ENCODE measurements around the gene ID3.
"Not testable (repeated sequence)": the region's sequence is repeated elsewhere in the genome, so short reads cannot be mapped to it uniquely, and the experiment has no call there.

ID3 gene

DNA sequence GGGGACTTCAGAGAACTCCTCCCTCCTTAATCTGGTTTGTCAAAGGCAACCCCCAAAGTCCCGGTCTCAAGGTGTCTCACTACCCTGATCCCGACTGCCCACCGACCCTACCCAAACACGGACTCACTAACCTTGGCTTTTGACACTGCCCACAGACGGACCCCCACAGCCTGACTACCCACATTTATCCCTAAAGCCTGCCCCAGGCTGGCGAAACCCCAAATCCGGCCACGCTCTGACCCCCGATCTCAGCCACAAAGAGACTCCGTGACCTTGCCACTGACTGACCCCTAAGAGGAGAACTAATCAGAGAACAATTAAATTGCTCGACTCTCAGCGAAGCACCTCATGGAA lies 5.2 kb downstream of the ID3 start:
- Histone ChIP-seq H3K27me3 (ENCODE audit: control insufficient read depth, insufficient read depth, low read length) (peaks cover 5% of the 10 kb centered on the region), H3K4me3 (ENCODE audit: low read length) (peak overlapping the region; percentile 51), H3K9ac (ENCODE audit: low read length) (peak overlapping the region; percentile 71), H3K4me1 (ENCODE audit: control insufficient read depth, low read depth, low read length) (peaks cover 37% of the 10 kb centered on the region), H3K27ac (ENCODE audit: low read length) (peak overlapping the region; percentile 80), H3K9me3 (ENCODE audit: control insufficient read depth, low read depth, low read length) (no peaks in the 10 kb centered on the region), H3K36me3 (ENCODE audit: control insufficient read depth, low read depth, low read length) (peaks cover 7% of the 10 kb centered on the region)

DNA sequence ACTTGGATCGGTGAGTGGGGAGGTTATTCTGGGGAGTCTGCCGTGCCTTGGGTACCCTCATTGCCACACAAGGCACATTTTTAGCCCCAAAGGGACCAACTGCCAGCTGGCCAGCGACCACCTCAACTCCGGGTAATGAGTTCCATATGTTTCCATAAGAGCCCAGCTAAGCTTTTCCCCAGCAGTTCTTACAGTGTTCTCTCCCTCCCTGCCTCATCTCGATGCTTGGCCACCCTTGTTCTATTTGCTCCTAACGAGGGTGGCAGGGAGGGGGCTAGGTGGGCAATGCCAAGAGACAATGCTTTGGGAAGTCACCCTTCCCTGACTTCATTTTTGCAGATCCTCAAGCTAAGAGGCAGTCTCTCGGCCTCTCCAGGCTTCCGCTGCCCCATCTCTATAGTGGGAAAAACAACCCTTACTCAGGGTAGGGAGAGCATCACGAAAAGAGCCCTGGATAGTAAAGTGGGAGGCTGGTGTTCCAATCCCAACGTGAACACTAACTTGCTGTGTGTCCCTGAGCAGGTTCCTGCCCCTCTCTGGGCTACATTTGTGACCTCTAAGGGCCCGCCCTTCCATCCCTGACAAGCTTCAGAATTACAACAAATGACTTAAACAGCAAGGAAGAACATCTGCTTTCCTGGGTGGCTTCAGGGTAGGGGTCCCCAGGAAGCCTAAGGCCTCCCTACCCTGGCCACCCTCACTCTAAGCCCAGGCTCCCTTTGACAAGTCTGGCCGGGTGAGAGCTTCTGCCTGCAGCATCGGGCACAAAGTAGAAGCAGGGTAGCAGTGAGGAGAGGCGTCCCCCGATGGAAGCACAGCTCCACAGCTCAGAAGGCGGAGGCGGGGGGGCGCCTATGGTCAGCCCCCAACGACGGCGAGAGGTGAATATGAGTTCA lies 5.8 kb downstream of the ID3 start:
- Histone ChIP-seq H3K27ac (ENCODE audit: low read length) (no peak overlapping the region), H3K27me3 (ENCODE audit: control insufficient read depth, insufficient read depth, low read length) (peaks cover 5% of the 10 kb centered on the region), H3K4me3 (ENCODE audit: low read length) (peak overlapping the region; percentile 51), H3K9me3 (ENCODE audit: control insufficient read depth, low read depth, low read length) (no peaks in the 10 kb centered on the region), H3K4me1 (ENCODE audit: control insufficient read depth, low read depth, low read length) (peaks cover 37% of the 10 kb centered on the region), H3K36me3 (ENCODE audit: control insufficient read depth, low read depth, low read length) (peaks cover 7% of the 10 kb centered on the region), H3K9ac (ENCODE audit: low read length) (peak overlapping the region; percentile 71)

DNA sequence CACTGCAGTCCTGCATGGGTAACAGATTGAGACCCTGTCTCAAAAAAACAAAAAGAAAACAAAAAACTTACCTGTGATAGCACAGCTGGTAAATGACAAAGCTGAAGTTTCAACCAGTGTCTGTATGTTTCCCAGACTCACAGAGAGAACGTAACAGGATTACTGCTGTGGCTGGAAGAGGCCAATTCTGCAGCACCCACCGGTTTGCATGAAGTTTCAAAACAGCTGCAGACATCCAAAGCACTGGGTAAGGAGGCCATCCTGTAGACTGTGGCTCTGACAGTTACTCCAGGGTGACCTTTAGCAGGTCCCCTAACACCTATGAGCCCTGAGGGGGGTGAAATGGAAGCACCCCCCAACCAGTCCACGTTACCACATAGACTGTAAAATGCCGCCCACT lies 7.5 kb downstream of the ID3 start:
- Histone ChIP-seq H3K9me3 (ENCODE audit: control insufficient read depth, low read depth, low read length) (no peaks in the 10 kb centered on the region), H3K27me3 (ENCODE audit: control insufficient read depth, insufficient read depth, low read length) (peaks cover 5% of the 10 kb centered on the region), H3K36me3 (ENCODE audit: control insufficient read depth, low read depth, low read length) (no peaks in the 10 kb centered on the region), H3K4me3 (ENCODE audit: low read length) (no peak overlapping the region), H3K27ac (ENCODE audit: low read length) (no peak overlapping the region), H3K9ac (ENCODE audit: low read length) (no peak overlapping the region), H3K4me1 (ENCODE audit: control insufficient read depth, low read depth, low read length) (peaks cover 28% of the 10 kb centered on the region)

DNA sequence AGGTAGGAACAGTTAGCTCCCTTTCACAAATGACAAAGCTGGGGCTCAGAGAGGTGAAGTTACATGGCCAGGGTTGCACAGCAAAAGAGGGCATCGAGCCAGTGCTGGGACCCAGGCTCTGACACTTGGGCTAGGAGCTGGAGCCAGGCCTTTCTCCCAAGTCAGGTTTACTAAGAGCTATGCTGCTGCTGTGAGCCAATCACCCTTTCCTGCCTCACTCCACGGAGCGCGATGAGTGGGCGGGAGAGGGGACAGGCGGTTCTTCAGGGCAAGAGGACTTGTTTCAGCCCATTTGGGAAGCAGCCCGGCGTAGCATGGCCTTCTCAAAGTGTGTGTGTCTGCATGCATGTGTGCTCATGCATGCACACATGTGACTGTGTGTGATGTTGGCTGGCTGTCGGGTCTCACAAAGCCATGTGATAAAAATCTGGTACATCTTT lies 10.6 kb downstream of the ID3 start:
- Histone ChIP-seq H3K4me3 (ENCODE audit: low read length) (no peak overlapping the region), H3K27ac (ENCODE audit: low read length) (no peak overlapping the region), H3K4me1 (ENCODE audit: control insufficient read depth, low read depth, low read length) (peaks cover 13% of the 10 kb centered on the region), H3K36me3 (ENCODE audit: control insufficient read depth, low read depth, low read length) (no peaks in the 10 kb centered on the region), H3K9ac (ENCODE audit: low read length) (no peak overlapping the region), H3K9me3 (ENCODE audit: control insufficient read depth, low read depth, low read length) (no peaks in the 10 kb centered on the region), H3K27me3 (ENCODE audit: control insufficient read depth, insufficient read depth, low read length) (peaks cover 5% of the 10 kb centered on the region)

DNA sequence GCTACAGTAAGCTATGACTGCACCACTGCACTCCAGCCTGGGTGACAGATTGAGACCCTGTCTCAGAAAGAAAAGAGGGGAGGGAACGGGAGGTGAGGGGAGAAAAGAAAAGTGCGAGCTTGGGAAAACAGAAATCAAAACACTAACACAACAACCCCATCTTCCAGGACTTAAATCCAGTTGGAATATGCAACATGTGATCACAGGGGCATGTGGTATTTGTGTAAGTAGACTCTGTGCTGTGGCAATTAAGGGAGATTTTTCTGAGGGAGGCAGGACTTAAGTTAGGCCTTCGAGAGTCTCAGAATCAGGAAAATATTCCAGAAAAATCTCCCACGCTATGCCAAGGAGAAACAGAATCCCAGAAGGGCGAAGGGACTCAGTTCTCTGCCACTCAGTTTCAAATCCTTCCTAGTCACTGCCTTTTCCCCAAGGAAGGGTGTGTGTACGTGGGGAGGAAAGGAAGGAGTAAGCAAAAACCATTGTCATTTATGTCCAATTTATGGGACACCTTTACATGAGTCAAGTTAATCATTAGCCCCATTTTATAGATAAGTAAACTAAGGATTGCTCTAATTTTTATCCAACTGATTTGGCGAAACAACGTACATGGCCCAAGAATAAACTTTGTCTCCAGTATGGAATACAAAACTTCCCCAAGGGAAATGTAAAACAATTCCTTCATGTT lies 12.3 kb downstream of the ID3 start:
- Histone ChIP-seq H3K27me3 (ENCODE audit: control insufficient read depth, insufficient read depth, low read length) (no peaks in the 10 kb centered on the region), H3K36me3 (ENCODE audit: control insufficient read depth, low read depth, low read length) (no peaks in the 10 kb centered on the region), H3K4me1 (ENCODE audit: control insufficient read depth, low read depth, low read length) (peaks cover 9% of the 10 kb centered on the region), H3K9ac (ENCODE audit: low read length) (no peak overlapping the region), H3K27ac (ENCODE audit: low read length) (no peak overlapping the region), H3K9me3 (ENCODE audit: control insufficient read depth, low read depth, low read length) (no peaks in the 10 kb centered on the region), H3K4me3 (ENCODE audit: low read length) (no peak overlapping the region)

DNA sequence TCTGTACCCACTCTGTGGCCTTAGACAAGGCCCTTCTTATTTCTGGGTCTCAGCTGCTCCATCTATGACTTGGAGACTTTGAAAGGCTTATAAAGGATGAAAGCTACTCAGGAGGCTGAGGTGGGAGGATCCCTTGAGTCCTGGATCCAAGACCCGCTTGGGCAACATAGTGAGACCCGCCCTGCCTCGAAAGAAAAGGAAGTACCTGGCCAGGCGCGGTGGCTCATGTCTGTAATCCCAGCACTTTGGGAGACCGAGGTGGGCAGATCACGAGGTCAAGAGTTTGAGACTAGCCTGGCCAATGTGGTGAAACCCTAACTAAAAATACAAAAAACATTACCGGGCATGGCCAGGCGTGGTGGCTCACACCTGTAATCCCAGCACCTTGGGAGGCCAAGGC lies 13.4 kb downstream of the ID3 start:
- Histone ChIP-seq H3K9ac (ENCODE audit: low read length) (no peak overlapping the region), H3K4me1 (ENCODE audit: control insufficient read depth, low read depth, low read length) (peaks cover 5% of the 10 kb centered on the region), H3K27ac (ENCODE audit: low read length) (no peak overlapping the region), H3K36me3 (ENCODE audit: control insufficient read depth, low read depth, low read length) (no peaks in the 10 kb centered on the region), H3K9me3 (ENCODE audit: control insufficient read depth, low read depth, low read length) (no peaks in the 10 kb centered on the region), H3K27me3 (ENCODE audit: control insufficient read depth, insufficient read depth, low read length) (no peaks in the 10 kb centered on the region), H3K4me3 (ENCODE audit: low read length) (no peak overlapping the region)

DNA sequence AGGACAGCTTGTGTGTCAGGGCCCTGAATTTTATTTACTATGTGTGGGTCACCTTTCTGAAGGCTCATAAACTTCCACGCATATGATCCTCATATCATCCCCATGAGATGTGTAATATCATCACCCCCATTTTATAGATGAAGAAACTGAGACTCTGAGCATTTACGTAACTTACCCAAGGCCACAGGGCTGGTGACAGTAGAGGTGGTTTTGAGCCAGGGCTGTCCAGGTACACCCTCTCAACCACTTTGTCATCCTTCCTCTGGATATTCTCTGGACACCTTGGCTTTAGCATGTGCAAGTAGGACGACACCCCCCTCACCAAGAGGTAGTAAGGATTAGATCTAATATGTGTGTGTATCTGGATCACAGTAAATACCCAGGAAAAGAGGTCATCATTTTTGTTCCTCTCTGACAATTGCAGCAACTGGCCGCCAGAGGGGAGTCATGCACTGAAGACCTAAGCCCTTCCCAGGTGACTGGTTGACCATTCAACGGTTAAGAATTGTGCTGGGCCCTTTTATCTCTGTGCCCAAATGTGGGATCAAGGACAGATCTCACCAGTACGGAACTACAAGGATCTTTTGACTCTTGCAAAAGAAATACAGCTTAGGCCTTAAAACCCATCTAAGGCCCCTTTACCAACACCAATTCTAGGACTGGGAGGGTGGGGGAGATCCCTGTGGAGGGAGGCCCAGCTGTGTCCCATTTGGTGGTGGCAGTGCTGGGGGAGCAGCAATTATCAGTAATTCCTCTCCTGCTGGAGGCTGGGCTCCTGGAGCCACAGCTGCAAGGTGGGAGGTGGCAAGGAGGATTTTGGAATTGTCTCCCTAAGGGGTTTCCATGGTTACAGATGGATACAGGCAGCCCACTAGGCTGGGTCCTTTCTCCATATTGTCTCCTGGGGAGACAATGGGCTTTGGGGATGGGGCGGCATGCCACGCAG lies 14.6 kb downstream of the ID3 start:
- H3K36me3 ChIP-seq (ENCODE audit: control insufficient read depth, low read depth, low read length): no peaks in the 10 kb centered on the region
- no peaks in the 10 kb centered on the region for H3K9me3 ChIP-seq (ENCODE audit: control insufficient read depth, low read depth, low read length)
- peaks cover 5% of the 10 kb centered on the region for H3K4me1 ChIP-seq (ENCODE audit: control insufficient read depth, low read depth, low read length)
- no peak overlapping the region for H3K27ac ChIP-seq (ENCODE audit: low read length)
- no peaks in the 10 kb centered on the region for H3K27me3 ChIP-seq (ENCODE audit: control insufficient read depth, insufficient read depth, low read length)
- H3K9ac ChIP-seq (ENCODE audit: low read length): no peak overlapping the region
- no peak overlapping the region for H3K4me3 ChIP-seq (ENCODE audit: low read length)

DNA sequence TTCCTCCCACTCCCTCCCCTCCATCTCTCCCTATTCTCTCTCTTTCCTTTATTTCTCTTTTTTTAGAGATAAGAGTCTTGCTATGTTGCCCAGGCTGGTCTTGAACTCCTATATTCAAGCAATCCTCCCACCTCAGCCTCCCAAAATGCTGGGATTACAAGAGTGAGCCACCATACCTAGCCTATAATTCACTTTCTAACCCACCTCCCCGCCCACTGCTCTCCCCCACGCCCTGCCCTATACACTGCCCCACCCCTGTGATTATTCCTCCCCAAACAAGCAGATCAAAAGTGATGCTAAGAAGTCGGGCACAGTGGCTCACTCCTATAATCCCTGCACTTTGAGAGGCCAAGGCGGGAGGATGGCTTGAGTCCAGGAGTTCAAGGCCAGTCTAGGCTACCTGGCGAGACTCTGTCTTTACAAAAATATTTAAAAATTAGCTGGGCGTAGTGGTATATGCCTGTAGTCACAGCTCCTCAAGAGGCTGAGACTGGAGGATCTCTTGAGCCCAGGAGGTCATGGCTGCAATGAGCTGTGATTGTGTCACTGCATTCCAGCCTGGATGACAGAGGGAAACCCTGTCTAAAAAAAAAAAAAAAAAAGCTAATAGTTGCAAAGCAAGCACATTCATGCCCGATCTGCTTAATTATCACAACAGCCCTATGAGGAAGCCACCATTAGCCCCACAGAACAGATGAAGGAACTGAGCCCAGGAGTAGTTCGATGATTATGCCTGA lies 15.4 kb downstream of the ID3 start:
- Histone ChIP-seq H3K9me3 (ENCODE audit: control insufficient read depth, low read depth, low read length) (no peaks in the 10 kb centered on the region), H3K27me3 (ENCODE audit: control insufficient read depth, insufficient read depth, low read length) (no peaks in the 10 kb centered on the region), H3K4me1 (ENCODE audit: control insufficient read depth, low read depth, low read length) (peaks cover 5% of the 10 kb centered on the region), H3K27ac (ENCODE audit: low read length) (no peak overlapping the region), H3K4me3 (ENCODE audit: low read length) (no peak overlapping the region), H3K36me3 (ENCODE audit: control insufficient read depth, low read depth, low read length) (no peaks in the 10 kb centered on the region), H3K9ac (ENCODE audit: low read length) (no peak overlapping the region)

DNA sequence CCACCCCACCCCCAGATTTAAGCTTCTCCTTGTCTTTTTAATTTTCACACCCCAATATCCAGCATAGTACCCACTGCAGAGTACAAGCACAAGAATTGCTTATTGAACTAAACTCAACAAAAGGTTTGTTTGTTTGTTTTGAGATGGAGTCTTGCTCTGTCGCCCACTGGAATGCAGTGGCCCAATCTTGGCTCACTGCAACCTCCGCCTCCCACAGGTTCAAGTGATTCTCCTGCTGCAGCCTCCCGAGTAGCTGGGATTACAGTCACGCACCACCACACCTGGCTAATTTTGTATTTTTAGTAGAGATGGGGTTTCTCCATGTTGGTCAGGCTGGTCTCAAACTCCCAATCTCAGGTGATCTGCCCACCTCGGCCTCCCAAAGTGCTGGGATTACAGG lies 16.4 kb downstream of the ID3 start:
- not testable (repeated sequence) for H3K4me1 ChIP-seq (ENCODE audit: control insufficient read depth, low read depth, low read length); H3K4me3 ChIP-seq (ENCODE audit: low read length); H3K36me3 ChIP-seq (ENCODE audit: control insufficient read depth, low read depth, low read length); H3K9me3 ChIP-seq (ENCODE audit: control insufficient read depth, low read depth, low read length); H3K27me3 ChIP-seq (ENCODE audit: control insufficient read depth, insufficient read depth, low read length); H3K9ac ChIP-seq (ENCODE audit: low read length); H3K27ac ChIP-seq (ENCODE audit: low read length)

DNA sequence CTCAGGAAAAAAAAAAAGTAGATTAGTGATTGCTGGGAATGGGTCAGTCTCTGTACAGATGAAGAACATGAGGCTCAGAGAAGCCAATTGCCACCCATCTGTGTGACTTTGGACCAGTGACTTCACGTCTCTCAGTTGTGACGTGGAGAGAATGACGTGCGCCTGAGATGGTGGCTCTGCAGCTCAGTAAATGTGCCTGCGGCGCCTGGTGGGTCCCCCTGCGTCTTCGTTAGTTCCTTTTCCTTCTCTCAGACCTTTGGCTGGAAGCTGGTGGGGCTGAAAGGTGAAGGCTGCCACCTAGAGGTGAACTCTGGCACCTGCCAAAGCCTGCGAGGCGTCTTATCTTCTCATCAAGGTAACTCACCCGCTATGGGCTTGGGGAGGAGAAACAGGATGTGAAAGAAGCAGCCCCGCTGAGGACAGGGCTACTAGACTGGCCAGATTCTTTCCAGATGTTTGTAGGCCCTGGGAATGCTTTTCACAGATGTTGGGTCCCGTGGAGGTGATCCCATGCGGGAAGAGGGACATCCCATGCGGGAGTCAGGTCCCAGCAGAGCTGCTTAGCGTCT lies 19.5 kb downstream of the ID3 start:
- Histone ChIP-seq H3K9me3 (ENCODE audit: control insufficient read depth, low read depth, low read length) (no peaks in the 10 kb centered on the region), H3K4me3 (ENCODE audit: low read length) (no peak overlapping the region), H3K27me3 (ENCODE audit: control insufficient read depth, insufficient read depth, low read length) (no peaks in the 10 kb centered on the region), H3K4me1 (ENCODE audit: control insufficient read depth, low read depth, low read length) (peaks cover under 1% of the 10 kb centered on the region), H3K27ac (ENCODE audit: low read length) (no peak overlapping the region), H3K36me3 (ENCODE audit: control insufficient read depth, low read depth, low read length) (no peaks in the 10 kb centered on the region), H3K9ac (ENCODE audit: low read length) (no peak overlapping the region)
